ENCODE data around the gene EWSR1.
"Not testable (repeated sequence)": the region's sequence is repeated elsewhere in the genome, so short reads cannot be mapped to it uniquely, and the experiment has no call there.

- TF ChIP-seq CTCF (conservative IDR thresholded peaks at IDR 0.05; ENCODE audit: low read length); EZH2phosphoT487 (IDR thresholded peaks at IDR 0.05; ENCODE audit: borderline replicate concordance): not testable (repeated sequence)
These were observed 48.7 kb upstream of the EWSR1 start for GRCh38 chr22:29219409-29219782.

Measured in Loucy (cell line).